Keratinocyte (primary cell): Measurements from ENCODE around the gene TMEM38A. TPM values are rescaled to one million over a fixed set of nuclear protein-coding genes. Genes with fewer than 3 reads are reported as not detected.

Experiments
- DNase-seq: peaks from one replicate; pipeline ENCODE4 v3.0.0-alpha.2; 2011; ENCODE audit warnings: low read depth, missing footprints, low spot score
- FAIRE-seq: peaks from 2 replicates; lab custom pipeline; 2011; peaks lifted over from hg19 to GRCh38; lab: Jason Lieb, UNC
- H2AFZ ChIP-seq: 2 replicates; pipeline ENCODE4 v1.6.0; 2012; ENCODE audit warnings: low read length, control low read depth, inconsistent platforms; ENCODE audit not compliant: control insufficient read depth
- H3K27ac ChIP-seq: 2 replicates; pipeline ENCODE4 v1.5.1; 2011; ENCODE audit warnings: low read length; ENCODE audit not compliant: control insufficient read depth, insufficient read depth
- H3K27me3 ChIP-seq: 3 replicates; pipeline ENCODE4 v1.6.0; 2011; ENCODE audit warnings: low read length; ENCODE audit not compliant: control insufficient read depth, insufficient read depth; ENCODE audit errors: extremely low read depth
- H3K36me3 ChIP-seq, 2 experiments: 2 replicates in 1 of 2; 3 replicates in 1 of 2; pipeline ENCODE4 v1.5.1; 2011; ENCODE audit warnings: low read length in 2 of 2, mild to moderate bottlenecking in 1 of 2; ENCODE audit not compliant: control insufficient read depth in 2 of 2, insufficient read depth in 2 of 2; ENCODE audit errors: extremely low read depth in 1 of 2
- H3K4me1 ChIP-seq: 3 replicates; pipeline ENCODE4 v1.5.1; 2011; ENCODE audit warnings: low read length; ENCODE audit not compliant: control insufficient read depth, insufficient read depth; ENCODE audit errors: extremely low read depth
- H3K4me2 ChIP-seq: 3 replicates; pipeline ENCODE4 v1.6.0; 2011; ENCODE audit warnings: low read depth, low read length; ENCODE audit not compliant: control insufficient read depth, insufficient read depth; ENCODE audit errors: extremely low read depth
- H3K4me3 ChIP-seq, 3 experiments: fragments of 200-600 bp in 1 of 3; sonication (generic) in 1 of 3; 2 replicates in 2 of 3; 3 replicates in 1 of 3; pipeline ENCODE4 v1.5.1; 2011 to 2016; ENCODE audit warnings: low read length in 3 of 3, mild to moderate bottlenecking in 3 of 3, control low read depth in 2 of 3, inconsistent platforms in 1 of 3, low read depth in 1 of 3, mixed read lengths in 1 of 3, mixed run types in 1 of 3, moderate library complexity in 1 of 3; ENCODE audit not compliant: control insufficient read depth in 2 of 3, insufficient read depth in 2 of 3; ENCODE audit errors: extremely low read depth in 1 of 3
- H3K79me2 ChIP-seq: 2 replicates; pipeline ENCODE4 v1.6.0; 2012; ENCODE audit warnings: low read length; ENCODE audit not compliant: control insufficient read depth, insufficient read depth
- H3K9ac ChIP-seq: 3 replicates; pipeline ENCODE4 v1.6.0; 2011; ENCODE audit warnings: low read length; ENCODE audit not compliant: control insufficient read depth, insufficient read depth; ENCODE audit errors: extremely low read depth
- H3K9me1 ChIP-seq: 3 replicates; pipeline ENCODE4 v1.6.0; 2011; ENCODE audit warnings: low read length; ENCODE audit not compliant: control insufficient read depth, insufficient read depth; ENCODE audit errors: extremely low read depth
- H3K9me3 ChIP-seq: 2 replicates; pipeline ENCODE4 v1.5.1; 2012; ENCODE audit warnings: low read depth, low read length; ENCODE audit not compliant: control insufficient read depth
- H4K20me1 ChIP-seq: 3 replicates; pipeline ENCODE4 v1.6.0; 2011; ENCODE audit warnings: low read length; ENCODE audit not compliant: control insufficient read depth, insufficient read depth; ENCODE audit errors: extremely low read depth
- CTCF ChIP-seq, 3 experiments: IDR thresholded peaks in 1 of 3; conservative IDR thresholded peaks in 1 of 3; optimal IDR thresholded peaks in 1 of 3; 2 replicates in 2 of 3; 3 replicates in 1 of 3; pipeline versions ENCODE3 to v1.5.1; 2011; ENCODE audit warnings: low read length in 3 of 3, mild to moderate bottlenecking in 3 of 3, moderate library complexity in 2 of 3, control low read depth in 1 of 3, inconsistent platforms in 1 of 3; ENCODE audit not compliant: insufficient read depth in 2 of 3; ENCODE audit errors: extremely low read depth in 1 of 3
- EZH2 ChIP-seq: IDR thresholded peaks from one replicate; pipeline ENCODE4 v1.6.1; 2012; ENCODE audit warnings: inconsistent platforms, mild to moderate bottlenecking, low read length, moderate library complexity
- dilution Hi-C: fragments of 300-500 bp; cut with MboI; formaldehyde crosslinking; loops from one replicate; pipeline ENCODE4 v1.7.0; 2020; ENCODE audit warnings: low sequenced_read_pairs; ENCODE audit not compliant: extremely low pct_ligation_motif_present
- polyA plus RNA-seq, 5 experiments: library from polyadenylated mRNA; depleted of rRNA in 3 of 5; stranded (reverse) in 3 of 5; stranded (forward) in 1 of 5; unstranded in 1 of 5; fragments of >200 nt; gene quantifications; 1 replicate in 1 of 5; 2 replicates in 3 of 5; 3 replicates in 1 of 5; pipeline versions ENCODE4 v1.2.1 to v1.2.3, GENCODE V29; 2011 to 2012; ENCODE audit warnings: missing spikeins in 2 of 5, low read depth in 1 of 5, low replicate concordance in 1 of 5

The TMEM38A gene
- polyA plus RNA-seq, 1 donor (not counting 4 experiments of a cell fraction or from before 2014, with no cell fraction given), result 2.5 TPM

- H3K36me3 ChIP-seq, result peaks cover 22 to 23% of the 10 kb centered on the region in 2 experiments
- no peaks in the 10 kb centered on the region for H3K27me3 ChIP-seq
- dilution Hi-C loops, result no loop called here
- H4K20me1 ChIP-seq, result peaks cover 20% of the 10 kb centered on the region
- TF ChIP-seq CTCF (optimal IDR thresholded peaks at IDR 0.05 in 1 of 3, IDR thresholded peaks at IDR 0.05 in 1 of 3, conservative IDR thresholded peaks at IDR 0.05 in 1 of 3; ENCODE audit: extremely low read depth in 1 of 3, insufficient read depth in 2 of 3, low read length in 3 of 3) (no peak), EZH2 (no peak)
- H3K9ac ChIP-seq, result peak overlapping the region; percentile 97
- H3K4me1 ChIP-seq, result peaks cover 17% of the 10 kb centered on the region
- DNase-seq (no peak), FAIRE-seq (no peak)
- H2AFZ ChIP-seq, result no peak overlapping the region
- peak overlapping the region; percentile 84 for H3K27ac ChIP-seq
- H3K9me1 ChIP-seq, result no peaks in the 10 kb centered on the region
- H3K79me2 ChIP-seq, result peaks cover 60% of the 10 kb centered on the region
- H3K4me2 ChIP-seq, result peak overlapping the region; percentile 96
- H3K9me3 ChIP-seq, result no peaks in the 10 kb centered on the region
- H3K4me3 ChIP-seq, result peak overlapping the region; percentile 80 to 100 (median 96)
These were observed 34.1 kb upstream of the TMEM38A start for GRCh38 chr19:16626796-16627192.

GRCh38 chr19:16627193-16627927 lies 33.6 kb upstream of the TMEM38A start:
- TF ChIP-seq EZH2 (no peak), CTCF (optimal IDR thresholded peaks at IDR 0.05 in 1 of 3, IDR thresholded peaks at IDR 0.05 in 1 of 3, conservative IDR thresholded peaks at IDR 0.05 in 1 of 3; ENCODE audit: extremely low read depth in 1 of 3, insufficient read depth in 2 of 3, low read length in 3 of 3) (no peak)
- Histone ChIP-seq H2AFZ (no peak overlapping the region), H3K4me2 (peak overlapping the region; percentile 96), H3K9ac (peak overlapping the region; percentile 97), H3K9me1 (no peaks in the 10 kb centered on the region), H3K36me3 (peaks cover 19 to 23% of the 10 kb centered on the region in 2 experiments), H3K27me3 (no peaks in the 10 kb centered on the region), H3K4me3 (peak overlapping the region; percentile 80 to 100 (median 96)), H3K9me3 (no peaks in the 10 kb centered on the region), H3K4me1 (peaks cover 17% of the 10 kb centered on the region), H3K27ac (peak overlapping the region; percentile 84), H3K79me2 (peaks cover 54% of the 10 kb centered on the region), H4K20me1 (peaks cover 17% of the 10 kb centered on the region)
- no peak for FAIRE-seq
- dilution Hi-C loops, result no loop called here
- DNase-seq, result no peak
